Hepatocyte (in vitro differentiated cells): Measurements from ENCODE around the gene KCNH3. TPM values are rescaled to one million over a fixed set of nuclear protein-coding genes. Genes with fewer than 3 reads are reported as not detected.

Experiments
- DNase-seq: peaks from one replicate; pipeline ENCODE4 v3.0.0-alpha.2; 2016; ENCODE audit warnings: low spot score
- H2AFZ ChIP-seq: fragments of 200-600 bp; sonication (generic); 2 replicates; pipeline ENCODE4 v1.6.0; 2016; ENCODE audit warnings: antibody characterized with exemption, mild to moderate bottlenecking
- H3K27ac ChIP-seq: fragments of 200-600 bp; sonication (generic); 2 replicates; pipeline ENCODE4 v1.5.1; 2016; ENCODE audit warnings: mild to moderate bottlenecking
- H3K27me3 ChIP-seq: fragments of 200-600 bp; sonication (generic); 2 replicates; pipeline ENCODE4 v1.6.1; 2016
- H3K36me3 ChIP-seq: fragments of 200-600 bp; sonication (generic); replicated peaks from 2 replicates; pipeline ENCODE4 v1.5.1; 2016; ENCODE audit warnings: low read depth; ENCODE audit not compliant: insufficient read depth
- H3K4me1 ChIP-seq: fragments of 200-600 bp; sonication (generic); 2 replicates; pipeline ENCODE4 v1.5.1; 2016; ENCODE audit warnings: mild to moderate bottlenecking, moderate library complexity; ENCODE audit not compliant: insufficient read depth
- H3K4me2 ChIP-seq: fragments of 200-600 bp; sonication (generic); 2 replicates; pipeline ENCODE4 v1.6.0; 2016
- H3K4me3 ChIP-seq: fragments of 200-600 bp; sonication (generic); 2 replicates; pipeline ENCODE4 v1.5.1; 2016; ENCODE audit warnings: mild to moderate bottlenecking
- H3K79me2 ChIP-seq: fragments of 200-600 bp; sonication (generic); 2 replicates; pipeline ENCODE4 v1.6.0; 2017; ENCODE audit warnings: mild to moderate bottlenecking
- H3K9me2 ChIP-seq: fragments of 200-600 bp; sonication (generic); replicated peaks from 2 replicates; pipeline ENCODE4 v1.6.0; 2017; ENCODE audit warnings: mild to moderate bottlenecking; ENCODE audit not compliant: insufficient read depth
- H3K9me3 ChIP-seq: fragments of 200-600 bp; sonication (generic); 2 replicates; pipeline ENCODE4 v1.5.1; 2016; ENCODE audit warnings: low read depth, mild to moderate bottlenecking
- H4K20me1 ChIP-seq: fragments of 200-600 bp; sonication (generic); 2 replicates; pipeline ENCODE4 v1.6.0; 2016; ENCODE audit warnings: mild to moderate bottlenecking; ENCODE audit not compliant: insufficient read depth, poor library complexity, severe bottlenecking
- CTCF ChIP-seq: fragments of 200-600 bp; sonication (generic); IDR thresholded peaks from 2 replicates; pipeline ENCODE4 v1.5.1; 2016; ENCODE audit warnings: antibody characterized with exemption, mild to moderate bottlenecking; ENCODE audit not compliant: poor library complexity
- EZH2 ChIP-seq: fragments of 200-600 bp; sonication (generic); IDR thresholded peaks from 2 replicates; pipeline ENCODE4 v1.6.1; 2016; ENCODE audit warnings: antibody characterized with exemption, mild to moderate bottlenecking, borderline replicate concordance
- EZH2phosphoT487 ChIP-seq: fragments of 200-600 bp; sonication (generic); IDR thresholded peaks from one replicate; pipeline ENCODE4 v1.6.1; 2018; ENCODE audit warnings: antibody characterized with exemption, mild to moderate bottlenecking, low read depth, moderate library complexity; ENCODE audit not compliant: unreplicated experiment, severe bottlenecking
- WGBS: methylation state at CpG from one replicate; pipeline ENCODE4 v1.1.6; 2016; ENCODE audit warnings: low lambda C conversion rate; ENCODE audit errors: missing lambda C conversion rate; 5-methylcytosine and 5-hydroxymethylcytosine counted together
- polyA plus RNA-seq: library from polyadenylated mRNA; unstranded; fragments of >200 nt; fragmentation: Nextera tagmentation; extraction: Ambion mirVana; gene quantifications from 2 replicates; pipeline ENCODE4 v1.2.1, GENCODE V29; 2016
- total RNA-seq: library from RNA; depleted of rRNA; stranded (reverse); fragments of >200 nt; gene quantifications from 2 replicates; pipeline ENCODE4 v1.2.3, GENCODE V29; 2014

KCNH3 gene
- total and polyA plus RNA-seq, 2 experiments from 2014 or later = 0.30 to 1.1 TPM

GRCh38 chr12:49553512-49554088 is 14.8 kb downstream of the KCNH3 start:
- TF ChIP-seq CTCF (peak; percentile 48), EZH2 (no peak)
- WGBS = 56% methylated on average over 2 of the region's 2 CpGs
- no peak for DNase-seq

GRCh38 chr12:49554266-49554665 is 15.4 kb downstream of the KCNH3 start:
- DNase-seq = no peak
- Histone ChIP-seq H3K27ac (no peak overlapping the region), H2AFZ (no peak overlapping the region), H3K36me3 (no peaks in the 10 kb centered on the region), H3K79me2 (no peaks in the 10 kb centered on the region), H3K4me2 (no peak overlapping the region), H4K20me1 (no peaks in the 10 kb centered on the region), H3K4me1 (peaks cover 4% of the 10 kb centered on the region), H3K27me3 (no peaks in the 10 kb centered on the region), H3K4me3 (no peak overlapping the region), H3K9me3 (no peaks in the 10 kb centered on the region), H3K9me2 (no peaks in the 10 kb centered on the region)
- 87% methylated on average over 14 of the region's 15 CpGs for WGBS
- no peak for TF ChIP-seq EZH2phosphoT487
- TF ChIP-seq CTCF = no peak
- TF ChIP-seq EZH2 = no peak

More at GRCh38 chr12:49553512-49554088, 14.8 kb downstream of the KCNH3 start:
- Histone ChIP-seq H4K20me1 (no peaks in the 10 kb centered on the region), H3K36me3 (no peaks in the 10 kb centered on the region), H3K79me2 (no peaks in the 10 kb centered on the region), H3K27me3 (peaks cover 5% of the 10 kb centered on the region), H3K27ac (no peak overlapping the region), H2AFZ (no peak overlapping the region), H3K9me2 (no peaks in the 10 kb centered on the region), H3K4me1 (peaks cover 8% of the 10 kb centered on the region), H3K9me3 (no peaks in the 10 kb centered on the region), H3K4me3 (no peak overlapping the region), H3K4me2 (no peak overlapping the region)

- Histone ChIP-seq H3K4me2 (no peak overlapping the region), H3K4me3 (no peak overlapping the region), H3K9me3 (no peaks in the 10 kb centered on the region), H3K27me3 (no peaks in the 10 kb centered on the region), H3K4me1 (no peaks in the 10 kb centered on the region), H3K9me2 (no peaks in the 10 kb centered on the region), H4K20me1 (no peaks in the 10 kb centered on the region), H2AFZ (no peak overlapping the region), H3K36me3 (no peaks in the 10 kb centered on the region), H3K79me2 (no peaks in the 10 kb centered on the region), H3K27ac (no peak overlapping the region)
- no peak for TF ChIP-seq EZH2phosphoT487
- no peak for TF ChIP-seq EZH2
- TF ChIP-seq CTCF = no peak
- DNase-seq = no peak
- 95% methylated on average over 17 of the region's 18 CpGs for WGBS
Observed at GRCh38 chr12:49555631-49556390, 17.0 kb downstream of the KCNH3 start.
